Fibroblast of mammary gland (primary cell): ENCODE results near the gene SHC2.
"Not testable (repeated sequence)": the region's sequence is repeated elsewhere in the genome, so short reads cannot be mapped to it uniquely, and the experiment has no call there.

ENCODE experiments used
- DNase-seq: peaks from one replicate; pipeline ENCODE4 v3.0.0-alpha.2; 2010; ENCODE audit warnings: low read depth
- H3K4me3 ChIP-seq: 2 replicates; pipeline ENCODE4 v1.5.1; 2011; ENCODE audit warnings: low read depth, mild to moderate bottlenecking, low read length, moderate library complexity; ENCODE audit not compliant: control insufficient read depth
- CTCF ChIP-seq: conservative IDR thresholded peaks from 2 replicates; pipeline ENCODE4 v1.5.1; 2011; ENCODE audit warnings: low read depth, low read length, inconsistent platforms; ENCODE audit not compliant: control insufficient read depth, insufficient read depth

Gene SHC2

GRCh38 chr19:426725-427445, 33.9 kb downstream of the SHC2 start:
- TF ChIP-seq CTCF = no peak
- no peak overlapping the region for H3K4me3 ChIP-seq
- DNase-seq = no peak

GRCh38 chr19:425056-425455, 35.8 kb downstream of the SHC2 start:
- no peak overlapping the region for H3K4me3 ChIP-seq
- DNase-seq = no peak
- TF ChIP-seq CTCF = no peak

GRCh38 chr19:424546-424945, 36.3 kb downstream of the SHC2 start:
- no peak for TF ChIP-seq CTCF
- H3K4me3 ChIP-seq = no peak overlapping the region
- no peak for DNase-seq

GRCh38 chr19:423691-424466, 37.0 kb downstream of the SHC2 start:
- no peak for DNase-seq
- H3K4me3 ChIP-seq = no peak overlapping the region
- TF ChIP-seq CTCF = no peak

GRCh38 chr19:422917-423226, 38.0 kb downstream of the SHC2 start:
- DNase-seq, H3K4me3 ChIP-seq: not testable (repeated sequence)

GRCh38 chr19:422213-422916, 38.5 kb downstream of the SHC2 start:
- no peak overlapping the region for H3K4me3 ChIP-seq
- TF ChIP-seq CTCF = no peak
- DNase-seq = no peak
